Activated T-helper 17 cell treated with anti-CD3 and anti-CD28 coated beads, Interleukin-2, amount 50 U/mL, for 72 hours (primary cell): ENCODE measurements around the gene RPL41. TPM values are rescaled to one million over a fixed set of nuclear protein-coding genes. Genes with fewer than 3 reads are reported as not detected.

ENCODE experiments used
- ATAC-seq: fragments of 150-1000 bp; cut with Tn5 transposase; replicated peaks from 2 replicates; pipeline ENCODE4 v1.10.0; 2021; ENCODE audit warnings: mild to moderate bottlenecking, moderate library complexity
- H3K27ac Mint-ChIP-seq: one replicate; pipeline ENCODE4 v1.8.0; 2022; ENCODE audit warnings: mixed read lengths
- H3K27me3 Mint-ChIP-seq: one replicate; pipeline ENCODE4 v1.8.0; 2022; ENCODE audit warnings: mixed read lengths
- H3K36me3 Mint-ChIP-seq: one replicate; pipeline ENCODE4 v1.8.0; 2022; ENCODE audit warnings: low read depth, mild to moderate bottlenecking, mixed read lengths
- H3K4me1 Mint-ChIP-seq: one replicate; pipeline ENCODE4 v1.8.0; 2022; ENCODE audit warnings: mixed read lengths
- H3K4me3 Mint-ChIP-seq: one replicate; pipeline ENCODE4 v1.8.0; 2022; ENCODE audit warnings: mild to moderate bottlenecking, mixed read lengths
- H3K9me3 Mint-ChIP-seq: one replicate; pipeline ENCODE4 v1.8.0; 2022; ENCODE audit warnings: mixed read lengths
- total RNA-seq, 2 donors: library from RNA; stranded (reverse); gene quantifications; one replicate each; pipeline ENCODE4 v1.2.3, GENCODE V29; 2022

Gene RPL41
- total RNA-seq, 2 donors from 2014 or later = 4,564 to 4,582 TPM

DNA sequence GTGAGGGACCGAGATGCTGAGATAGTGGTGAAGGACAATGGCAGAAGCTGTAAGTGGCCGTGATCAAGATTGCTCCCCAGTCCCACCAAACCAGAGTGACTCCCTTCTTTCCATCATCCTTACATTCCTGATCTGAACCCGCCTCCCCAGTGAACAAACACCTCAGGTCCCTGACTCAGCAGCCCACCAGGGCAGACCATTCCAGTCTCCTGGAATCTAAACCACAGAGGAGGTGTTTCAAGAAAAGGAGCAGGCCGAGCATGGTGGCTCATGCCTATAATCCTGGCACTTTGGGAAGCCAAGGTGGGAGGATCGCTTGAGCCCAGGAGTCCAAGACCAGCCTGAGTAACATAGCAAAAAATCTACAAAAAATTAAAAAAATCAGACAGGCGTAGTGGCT lies 29.8 kb upstream of the RPL41 start:
- no peaks in the 10 kb centered on the region for H3K36me3 Mint-ChIP-seq

GRCh38 chr12:56087220-56087619 lies 29.2 kb upstream of the RPL41 start:
- Mint-ChIP-seq H3K9me3 (no peaks in the 10 kb centered on the region), H3K27me3 (no peaks in the 10 kb centered on the region), H3K36me3 (no peaks in the 10 kb centered on the region), H3K27ac (no peak overlapping the region), H3K4me3 (no peak overlapping the region), H3K4me1 (no peaks in the 10 kb centered on the region)
- no peak for ATAC-seq

More for the DNA sequence above, 29.8 kb upstream of the RPL41 start:
- ATAC-seq = no peak
- Mint-ChIP-seq H3K4me1 (no peaks in the 10 kb centered on the region), H3K9me3 (no peaks in the 10 kb centered on the region), H3K27me3 (no peaks in the 10 kb centered on the region), H3K4me3 (no peak overlapping the region), H3K27ac (no peak overlapping the region)

GRCh38 chr12:56097738-56098137 lies 18.7 kb upstream of the RPL41 start:
- no peaks in the 10 kb centered on the region for H3K27me3 Mint-ChIP-seq
- no peak overlapping the region for H3K27ac Mint-ChIP-seq
- H3K9me3 Mint-ChIP-seq = no peaks in the 10 kb centered on the region
- H3K36me3 Mint-ChIP-seq = no peaks in the 10 kb centered on the region
- ATAC-seq = no peak
- peaks cover 14% of the 10 kb centered on the region for H3K4me1 Mint-ChIP-seq
- no peak overlapping the region for H3K4me3 Mint-ChIP-seq

GRCh38 chr12:56098592-56098991 lies 17.8 kb upstream of the RPL41 start:
- Mint-ChIP-seq H3K9me3 (no peaks in the 10 kb centered on the region), H3K36me3 (no peaks in the 10 kb centered on the region), H3K4me3 (no peak overlapping the region), H3K27me3 (no peaks in the 10 kb centered on the region), H3K4me1 (peaks cover 20% of the 10 kb centered on the region), H3K27ac (no peak overlapping the region)
- no peak for ATAC-seq

- Mint-ChIP-seq H3K4me3 (no peak overlapping the region), H3K27ac (no peak overlapping the region), H3K36me3 (peaks cover 11% of the 10 kb centered on the region), H3K27me3 (no peaks in the 10 kb centered on the region), H3K9me3 (no peaks in the 10 kb centered on the region), H3K4me1 (peaks cover 20% of the 10 kb centered on the region)
- no peak for ATAC-seq
These were observed 16.6 kb upstream of the RPL41 start for GRCh38 chr12:56099787-56100186.

GRCh38 chr12:56101045-56101444 lies 15.4 kb upstream of the RPL41 start:
- Mint-ChIP-seq H3K9me3 (no peaks in the 10 kb centered on the region), H3K4me1 (peaks cover 25% of the 10 kb centered on the region), H3K4me3 (no peak overlapping the region), H3K27me3 (no peaks in the 10 kb centered on the region), H3K27ac (peak overlapping the region; percentile 95), H3K36me3 (peaks cover 24% of the 10 kb centered on the region)
- no peak for ATAC-seq

- H3K27me3 Mint-ChIP-seq = no peaks in the 10 kb centered on the region
- H3K9me3 Mint-ChIP-seq = no peaks in the 10 kb centered on the region
- peak overlapping the region; percentile 93 for H3K4me3 Mint-ChIP-seq
- H3K36me3 Mint-ChIP-seq = peaks cover 40% of the 10 kb centered on the region
- ATAC-seq = no peak
- H3K4me1 Mint-ChIP-seq = peaks cover 36% of the 10 kb centered on the region
- peak overlapping the region; percentile 95 for H3K27ac Mint-ChIP-seq
These were observed 13.8 kb upstream of the RPL41 start for GRCh38 chr12:56102683-56103065.

DNA sequence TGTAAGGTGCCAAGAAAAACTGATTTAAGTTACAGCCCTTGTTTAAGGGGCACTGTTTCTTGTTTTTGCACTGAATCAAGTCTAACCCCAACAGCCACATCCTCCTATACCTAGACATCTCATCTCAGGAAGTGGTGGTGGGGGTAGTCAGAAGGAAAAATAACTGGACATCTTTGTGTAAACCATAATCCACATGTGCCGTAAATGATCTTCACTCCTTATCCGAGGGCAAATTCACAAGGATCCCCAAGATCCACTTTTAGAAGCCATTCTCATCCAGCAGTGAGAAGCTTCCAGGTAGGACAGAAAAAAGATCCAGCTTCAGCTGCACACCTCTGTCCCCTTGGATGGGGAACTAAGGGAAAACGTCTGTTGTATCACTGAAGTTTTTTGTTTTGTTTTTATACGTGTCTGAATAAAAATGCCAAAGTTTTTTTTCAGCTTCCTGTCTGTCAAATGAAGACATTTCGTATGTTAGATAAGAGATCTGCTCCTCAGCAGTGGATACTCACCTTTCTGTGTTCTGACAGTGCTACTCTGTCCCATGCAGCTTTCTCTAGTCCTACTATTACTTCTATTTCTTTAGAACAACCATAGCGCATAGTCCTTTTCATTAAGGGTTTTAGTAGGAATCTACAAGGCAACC lies 13.2 kb upstream of the RPL41 start:
- peaks cover 45% of the 10 kb centered on the region for H3K36me3 Mint-ChIP-seq
- H3K4me1 Mint-ChIP-seq = peaks cover 36% of the 10 kb centered on the region
- no peaks in the 10 kb centered on the region for H3K9me3 Mint-ChIP-seq
- H3K27me3 Mint-ChIP-seq = no peaks in the 10 kb centered on the region
- peak overlapping the region; percentile 95 for H3K27ac Mint-ChIP-seq
- peak; percentile 11 for ATAC-seq
- H3K4me3 Mint-ChIP-seq = peak overlapping the region; percentile 93

DNA sequence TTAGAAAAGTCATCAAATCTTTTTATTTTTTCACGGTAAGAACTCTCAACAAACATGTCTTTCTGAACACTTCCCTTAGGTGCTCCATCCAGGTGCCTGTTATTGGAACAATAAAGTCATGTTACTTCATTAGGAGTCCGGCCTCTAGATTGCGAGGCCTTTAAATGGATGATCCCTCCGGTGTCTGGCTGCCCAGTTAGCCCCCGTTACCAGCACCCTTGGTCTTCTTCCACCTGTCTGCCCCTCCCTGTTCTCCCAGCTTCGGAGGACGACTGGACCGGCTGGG lies 12.7 kb upstream of the RPL41 start:
- H3K27ac Mint-ChIP-seq = peak overlapping the region; percentile 95
- no peaks in the 10 kb centered on the region for H3K9me3 Mint-ChIP-seq
- peaks cover 51% of the 10 kb centered on the region for H3K36me3 Mint-ChIP-seq
- H3K4me3 Mint-ChIP-seq = peak overlapping the region; percentile 93
- H3K27me3 Mint-ChIP-seq = no peaks in the 10 kb centered on the region
- H3K4me1 Mint-ChIP-seq = peaks cover 36% of the 10 kb centered on the region
- ATAC-seq = no peak

- ATAC-seq = peak; percentile 94
- Mint-ChIP-seq H3K9me3 (no peaks in the 10 kb centered on the region), H3K4me1 (peaks cover 36% of the 10 kb centered on the region), H3K36me3 (peaks cover 56% of the 10 kb centered on the region), H3K4me3 (peak within 1 kb of the TSS; percentile 93), H3K27ac (peak within 1 kb of the TSS; percentile 95), H3K27me3 (no peaks in the 10 kb centered on the region)
These were observed 12.2 kb upstream of the RPL41 start, which contains the start of gene PA2G4 for GRCh38 chr12:56104109-56104814. Gene PA2G4 (plus strand): TSS chr12:56104559. CDS start chr12:56104738, 179 bp downstream.

- H3K9me3 Mint-ChIP-seq = no peaks in the 10 kb centered on the region
- no peaks in the 10 kb centered on the region for H3K27me3 Mint-ChIP-seq
- H3K27ac Mint-ChIP-seq = peak overlapping the region; percentile 95
- peak overlapping the region; percentile 93 for H3K4me3 Mint-ChIP-seq
- ATAC-seq = no peak
- H3K4me1 Mint-ChIP-seq = peaks cover 36% of the 10 kb centered on the region
- peaks cover 63% of the 10 kb centered on the region for H3K36me3 Mint-ChIP-seq
These were observed 11.4 kb upstream of the RPL41 start for GRCh38 chr12:56104815-56105608.

DNA sequence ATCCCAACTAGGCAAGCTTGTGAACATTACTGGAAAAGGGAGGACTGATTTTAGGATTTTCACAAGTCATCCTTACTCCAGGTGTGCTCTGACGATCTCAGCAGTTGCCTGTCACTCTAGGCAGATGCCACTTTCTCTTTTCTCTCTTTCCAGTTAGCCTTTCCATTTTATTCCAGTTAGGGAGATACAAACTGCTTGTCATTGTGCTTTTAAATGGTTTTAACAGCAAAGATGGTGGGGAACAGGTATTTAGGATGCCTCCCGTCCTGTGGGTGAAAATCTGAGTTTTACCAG lies 10.9 kb upstream of the RPL41 start:
- Mint-ChIP-seq H3K36me3 (peaks cover 69% of the 10 kb centered on the region), H3K4me1 (peaks cover 36% of the 10 kb centered on the region), H3K4me3 (peak overlapping the region; percentile 93), H3K27ac (peak overlapping the region; percentile 95), H3K27me3 (no peaks in the 10 kb centered on the region), H3K9me3 (no peaks in the 10 kb centered on the region)
- no peak for ATAC-seq

- peak overlapping the region; percentile 95 for H3K27ac Mint-ChIP-seq
- H3K9me3 Mint-ChIP-seq = no peaks in the 10 kb centered on the region
- peaks cover 27% of the 10 kb centered on the region for H3K4me1 Mint-ChIP-seq
- H3K36me3 Mint-ChIP-seq = peaks cover 86% of the 10 kb centered on the region
- no peaks in the 10 kb centered on the region for H3K27me3 Mint-ChIP-seq
- no peak for ATAC-seq
- H3K4me3 Mint-ChIP-seq = peak overlapping the region; percentile 93
These were observed 9.2 kb upstream of the RPL41 start for GRCh38 chr12:56107242-56107641.

DNA sequence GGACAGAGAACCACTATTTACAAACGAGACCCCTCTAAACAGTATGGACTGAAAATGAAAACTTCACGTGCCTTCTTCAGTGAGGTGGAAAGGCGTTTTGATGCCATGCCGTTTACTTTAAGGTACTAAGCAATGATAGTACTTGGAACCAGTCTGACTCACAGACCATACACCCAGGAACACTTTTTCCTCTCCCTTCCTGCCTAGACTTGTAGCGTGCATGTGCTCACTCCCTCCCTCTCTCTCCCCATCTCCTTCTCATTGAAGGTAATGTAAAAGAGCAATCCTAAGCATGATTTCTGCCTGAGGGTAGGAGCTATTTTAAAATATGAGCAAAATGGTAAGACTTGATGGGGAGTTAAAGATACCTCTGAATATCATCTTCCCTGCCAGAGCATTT lies 5.9 kb upstream of the RPL41 start:
- H3K4me3 Mint-ChIP-seq = no peak overlapping the region
- H3K9me3 Mint-ChIP-seq = no peaks in the 10 kb centered on the region
- peaks cover 13% of the 10 kb centered on the region for H3K4me1 Mint-ChIP-seq
- no peaks in the 10 kb centered on the region for H3K27me3 Mint-ChIP-seq
- no peak for ATAC-seq
- peaks cover 89% of the 10 kb centered on the region for H3K36me3 Mint-ChIP-seq
- no peak overlapping the region for H3K27ac Mint-ChIP-seq

- Mint-ChIP-seq H3K36me3 (peaks cover 87% of the 10 kb centered on the region), H3K27ac (peak overlapping the region; percentile 18), H3K9me3 (no peaks in the 10 kb centered on the region), H3K4me1 (peaks cover 8% of the 10 kb centered on the region), H3K27me3 (no peaks in the 10 kb centered on the region), H3K4me3 (no peak overlapping the region)
- ATAC-seq = no peak
These were observed 2.3 kb upstream of the RPL41 start for GRCh38 chr12:56114084-56114483.
